Endothelial cell (in vitro differentiated cells): ENCODE results near the gene SECTM1. TPM values are rescaled to one million over a fixed set of nuclear protein-coding genes. Genes with fewer than 3 reads are reported as not detected.

Experiments used
- DNase-seq: peaks from one replicate; pipeline ENCODE4 v3.0.0; 2021; ENCODE audit warnings: low spot score
- H3K27ac Mint-ChIP-seq: one replicate; pipeline ENCODE4 v1.8.0; 2021; ENCODE audit warnings: mixed read lengths, inconsistent platforms; ENCODE audit not compliant: unreplicated experiment
- H3K27me3 Mint-ChIP-seq: one replicate; pipeline ENCODE4 v1.8.0; 2021; ENCODE audit warnings: mild to moderate bottlenecking, moderate library complexity, mixed read lengths, inconsistent platforms; ENCODE audit not compliant: unreplicated experiment
- H3K36me3 Mint-ChIP-seq: one replicate; pipeline ENCODE4 v1.8.0; 2021; ENCODE audit warnings: mild to moderate bottlenecking, low read depth, mixed read lengths, inconsistent platforms; ENCODE audit not compliant: unreplicated experiment
- H3K4me1 Mint-ChIP-seq: one replicate; pipeline ENCODE4 v1.8.0; 2021; ENCODE audit warnings: mild to moderate bottlenecking, mixed read lengths, inconsistent platforms; ENCODE audit not compliant: unreplicated experiment
- H3K4me3 Mint-ChIP-seq: one replicate; pipeline ENCODE4 v1.8.0; 2021; ENCODE audit warnings: mild to moderate bottlenecking, mixed read lengths, inconsistent platforms; ENCODE audit not compliant: unreplicated experiment
- H3K9me3 Mint-ChIP-seq: one replicate; pipeline ENCODE4 v1.8.0; 2021; ENCODE audit warnings: mixed read lengths, inconsistent platforms; ENCODE audit not compliant: unreplicated experiment
- CTCF ChIP-seq: fragments of 200-600 bp; sonication (generic); IDR thresholded peaks from one replicate; pipeline ENCODE4 v1.5.0; 2021; ENCODE audit warnings: antibody characterized with exemption; ENCODE audit not compliant: unreplicated experiment
- total RNA-seq: library from RNA; stranded (reverse); fragmentation: NEBNext Ultra II Directional; extraction: Animal tissue kit (Norgen Biotek cat#: 25700); gene quantifications from one replicate; pipeline ENCODE4 v1.2.1, GENCODE V29; 2021; ENCODE audit not compliant: unreplicated experiment

SECTM1 gene
- total RNA-seq, 1 donor from 2014 or later = not detected

- TF ChIP-seq CTCF = no peak
- H3K4me3 Mint-ChIP-seq = no peak within 1 kb of the TSS
- no peaks in the 10 kb centered on the region for H3K36me3 Mint-ChIP-seq
- DNase-seq = no peak
- H3K9me3 Mint-ChIP-seq = no peaks in the 10 kb centered on the region
- peaks cover 4% of the 10 kb centered on the region for H3K4me1 Mint-ChIP-seq
- H3K27ac Mint-ChIP-seq = no peak within 1 kb of the TSS
- peaks cover 10% of the 10 kb centered on the region for H3K27me3 Mint-ChIP-seq
These were observed 38.0 kb upstream of the SECTM1 start, which contains the start of gene UTS2R for GRCh38 chr17:82371333-82372248. Gene UTS2R, plus strand, starts transcription at chr17:82371765. Its CDS starts 2,560 bp downstream, at chr17:82374325.

- TF ChIP-seq CTCF = no peak
- Mint-ChIP-seq H3K9me3 (no peaks in the 10 kb centered on the region), H3K4me1 (peaks cover 4% of the 10 kb centered on the region), H3K4me3 (no peak overlapping the region), H3K27me3 (peaks cover 9% of the 10 kb centered on the region), H3K27ac (no peak overlapping the region), H3K36me3 (no peaks in the 10 kb centered on the region)
- DNase-seq = no peak
These were observed 37.1 kb upstream of the SECTM1 start for GRCh38 chr17:82370471-82371332.

GRCh38 chr17:82369211-82369610, 35.6 kb upstream of the SECTM1 start:
- H3K4me3 Mint-ChIP-seq = no peak overlapping the region
- peaks cover 9% of the 10 kb centered on the region for H3K27me3 Mint-ChIP-seq
- peaks cover 4% of the 10 kb centered on the region for H3K36me3 Mint-ChIP-seq
- H3K27ac Mint-ChIP-seq = no peak overlapping the region
- H3K9me3 Mint-ChIP-seq = no peaks in the 10 kb centered on the region
- DNase-seq = no peak
- TF ChIP-seq CTCF = no peak
- H3K4me1 Mint-ChIP-seq = peaks cover 7% of the 10 kb centered on the region

GRCh38 chr17:82367724-82368524, 34.4 kb upstream of the SECTM1 start:
- peaks cover 7% of the 10 kb centered on the region for H3K4me1 Mint-ChIP-seq
- peaks cover 9% of the 10 kb centered on the region for H3K27me3 Mint-ChIP-seq
- TF ChIP-seq CTCF = no peak
- no peak for DNase-seq
- H3K4me3 Mint-ChIP-seq = no peak overlapping the region
- H3K36me3 Mint-ChIP-seq = peaks cover 4% of the 10 kb centered on the region
- H3K9me3 Mint-ChIP-seq = no peaks in the 10 kb centered on the region
- no peak overlapping the region for H3K27ac Mint-ChIP-seq
